Esophagus muscularis mucosa (tissue), 4 donors: Measurements from ENCODE around the gene MAP2K5. TPM values are rescaled to one million over a fixed set of nuclear protein-coding genes. Genes with fewer than 3 reads are reported as not detected.

Experiments
- DNase-seq: peaks from one replicate; pipeline ENCODE4 v3.0.0-alpha.2; 2017; ENCODE audit errors: extremely low spot score
- H3K27ac ChIP-seq, 4 donors: fragments of 200-600 bp; sonication (generic); replicated peaks in 1 of 4; 1 replicate in 3 of 4; 2 replicates in 1 of 4; pipeline ENCODE4 v1.5.1; 2016 to 2019; ENCODE audit warnings: mild to moderate bottlenecking in 1 of 4
- H3K27me3 ChIP-seq, 4 donors: fragments of 200-600 bp; sonication (generic); one replicate each; pipeline versions ENCODE4 v1.5.1 to v1.6.0; 2016 to 2019
- H3K36me3 ChIP-seq, 4 donors: fragments of 200-600 bp; sonication (generic); one replicate each; pipeline ENCODE4 v1.5.1; 2016 to 2019
- H3K4me1 ChIP-seq, 4 donors: fragments of 200-600 bp; sonication (generic); one replicate each; pipeline ENCODE4 v1.5.1; 2016 to 2019
- H3K4me3 ChIP-seq, 4 donors: fragments of 200-600 bp; sonication (generic); 1 replicate in 2 of 4; 2 replicates in 2 of 4; pipeline ENCODE4 v1.5.1; 2016 to 2019; ENCODE audit warnings: mild to moderate bottlenecking in 4 of 4, moderate library complexity in 1 of 4
- H3K9me3 ChIP-seq, 4 donors: fragments of 200-600 bp; sonication (generic); 1 replicate in 3 of 4; 2 replicates in 1 of 4; pipeline ENCODE4 v1.5.1; 2016 to 2019
- EP300 ChIP-seq: sonication (generic); formaldehyde crosslinking; IDR thresholded peaks from one replicate; pipeline ENCODE4 v1.6.1; 2017; ENCODE audit warnings: antibody characterized with exemption
- POLR2A ChIP-seq: fragments of 450-650 bp; IDR thresholded peaks from one replicate; pipeline ENCODE4 v1.6.1; 2017; ENCODE audit warnings: antibody characterized with exemption, moderate library complexity, mild to moderate bottlenecking, low read depth
- POLR2AphosphoS5 ChIP-seq, 2 donors: sonication (generic); formaldehyde crosslinking; IDR thresholded peaks; one replicate each; pipeline ENCODE4 v1.6.1; 2017; ENCODE audit warnings: antibody characterized with exemption in 2 of 2
- WGBS: methylation state at CpG from one replicate; pipeline ENCODE4 v1.1.5; 2018; 5-methylcytosine and 5-hydroxymethylcytosine counted together
- intact Hi-C: fragments of 100-400 bp; cut with DNase I; formaldehyde crosslinking; loops from one replicate; pipeline ENCODE4 v1.15.1; 2023
- total RNA-seq, 4 donors: library from RNA; depleted of rRNA; stranded (reverse); fragments of >200 nt; gene quantifications; one replicate each; pipeline versions ENCODE4 v1.1.0 to v1.2.1, GENCODE V29; 2016
- TF ChIP-seq, protein P1 (sequence below), 3 experiments: fragments of 200-600 bp in 2 of 3; fragments of 450-650 bp in 1 of 3; sonication (generic) in 2 of 3; IDR thresholded peaks; one replicate each; pipeline ENCODE4 v1.5.1; 2017 to 2019; ENCODE audit warnings: antibody characterized with exemption in 3 of 3, mild to moderate bottlenecking in 2 of 3, moderate library complexity in 1 of 3

Gene MAP2K5
- total RNA-seq, 4 donors from 2014 or later = 7.8 to 11.9 (median 10.6) TPM

- intact Hi-C loops = no loop called here
- H3K36me3 ChIP-seq = no peaks in the 10 kb centered on the region
- H3K27me3 ChIP-seq = no peaks in the 10 kb centered on the region
- H3K9me3 ChIP-seq = no peaks in the 10 kb centered on the region
- no peak overlapping the region for H3K4me3 ChIP-seq
- no peak overlapping the region for H3K27ac ChIP-seq
- peaks cover 0 to 8% (median 3%) of the 10 kb centered on the region in 4 donors for H3K4me1 ChIP-seq
- 89% methylated on average over 6 of the region's 6 CpGs for WGBS
- no peak for DNase-seq
- TF ChIP-seq POLR2AphosphoS5 (IDR thresholded peaks at IDR 0.05) = no peak
- no peak for TF ChIP-seq EP300
- TF ChIP-seq, protein P1, sequence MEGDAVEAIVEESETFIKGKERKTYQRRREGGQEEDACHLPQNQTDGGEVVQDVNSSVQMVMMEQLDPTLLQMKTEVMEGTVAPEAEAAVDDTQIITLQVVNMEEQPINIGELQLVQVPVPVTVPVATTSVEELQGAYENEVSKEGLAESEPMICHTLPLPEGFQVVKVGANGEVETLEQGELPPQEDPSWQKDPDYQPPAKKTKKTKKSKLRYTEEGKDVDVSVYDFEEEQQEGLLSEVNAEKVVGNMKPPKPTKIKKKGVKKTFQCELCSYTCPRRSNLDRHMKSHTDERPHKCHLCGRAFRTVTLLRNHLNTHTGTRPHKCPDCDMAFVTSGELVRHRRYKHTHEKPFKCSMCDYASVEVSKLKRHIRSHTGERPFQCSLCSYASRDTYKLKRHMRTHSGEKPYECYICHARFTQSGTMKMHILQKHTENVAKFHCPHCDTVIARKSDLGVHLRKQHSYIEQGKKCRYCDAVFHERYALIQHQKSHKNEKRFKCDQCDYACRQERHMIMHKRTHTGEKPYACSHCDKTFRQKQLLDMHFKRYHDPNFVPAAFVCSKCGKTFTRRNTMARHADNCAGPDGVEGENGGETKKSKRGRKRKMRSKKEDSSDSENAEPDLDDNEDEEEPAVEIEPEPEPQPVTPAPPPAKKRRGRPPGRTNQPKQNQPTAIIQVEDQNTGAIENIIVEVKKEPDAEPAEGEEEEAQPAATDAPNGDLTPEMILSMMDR (IDR thresholded peaks at IDR 0.05) = no peak
- TF ChIP-seq POLR2A = no peak
These were observed 38.4 kb upstream of the MAP2K5 start for GRCh38 chr15:67504056-67504455.

- Histone ChIP-seq H3K4me1 (peaks cover 0 to 8% (median 3%) of the 10 kb centered on the region in 4 donors), H3K27ac (no peak overlapping the region), H3K9me3 (no peaks in the 10 kb centered on the region), H3K36me3 (no peaks in the 10 kb centered on the region), H3K27me3 (no peaks in the 10 kb centered on the region), H3K4me3 (no peak overlapping the region)
- TF ChIP-seq POLR2AphosphoS5 (IDR thresholded peaks at IDR 0.05) (no peak), POLR2A (no peak), EP300 (no peak)
- TF ChIP-seq, protein P1 (IDR thresholded peaks at IDR 0.05) = no peak
- no peak for DNase-seq
- intact Hi-C loops = no loop called here
- 85% methylated on average over 5 of the region's 5 CpGs for WGBS
These were observed 37.7 kb upstream of the MAP2K5 start for GRCh38 chr15:67504796-67505195.

DNA sequence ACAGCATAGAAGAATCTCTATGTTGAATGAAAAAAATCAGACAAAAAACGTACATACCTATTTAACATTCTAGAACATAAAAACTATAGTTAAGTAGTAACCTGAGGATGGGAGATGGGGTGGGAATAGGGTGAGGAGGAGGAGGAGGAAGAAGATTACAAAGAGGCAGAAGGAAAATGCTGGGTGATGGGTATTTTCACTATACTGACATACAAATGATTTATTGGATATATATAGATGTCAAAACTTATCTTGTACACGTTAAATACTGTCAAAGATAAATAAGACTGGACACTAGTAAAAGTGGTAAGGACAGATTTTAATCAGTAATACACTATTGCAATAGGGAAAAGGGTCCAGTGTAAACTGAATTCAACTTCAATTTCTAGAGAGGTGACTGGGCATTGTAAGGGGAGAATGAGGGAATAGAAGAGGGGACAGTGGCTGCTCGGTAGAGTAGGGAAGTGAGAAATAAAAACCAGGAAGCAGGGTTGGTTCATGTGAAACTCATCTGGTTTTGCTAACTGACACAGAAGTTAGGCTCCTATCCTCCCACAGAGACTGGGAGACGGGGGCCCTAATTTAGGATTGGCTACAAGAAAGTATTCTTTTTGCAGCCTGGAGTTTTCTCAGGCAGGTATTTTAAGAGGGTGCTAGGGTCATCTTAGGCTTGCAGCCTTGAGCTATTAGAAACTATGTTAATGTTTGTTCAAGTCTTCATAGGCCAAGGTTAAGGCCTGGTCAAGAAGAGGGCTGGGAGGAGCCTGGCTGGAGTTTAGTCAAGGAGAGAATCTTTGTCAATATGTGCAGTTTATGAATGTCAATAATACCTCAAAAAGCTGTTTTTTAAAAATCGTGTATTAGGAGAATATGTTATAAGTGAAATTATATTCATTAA, 36.6 kb upstream of the MAP2K5 start:
- TF ChIP-seq, protein P1 (IDR thresholded peaks at IDR 0.05) = no peak
- TF ChIP-seq POLR2A (no peak), EP300 (no peak), POLR2AphosphoS5 (IDR thresholded peaks at IDR 0.05) (no peak)

GRCh38 chr15:67506775-67507747, 35.4 kb upstream of the MAP2K5 start:
- TF ChIP-seq, protein P1 (IDR thresholded peaks at IDR 0.05) = no peak
- no peak for TF ChIP-seq POLR2AphosphoS5 (IDR thresholded peaks at IDR 0.05)
- no peak for TF ChIP-seq EP300
- TF ChIP-seq POLR2A = no peak
- intact Hi-C loops = no loop called here
- DNase-seq = no peak
- no peaks in the 10 kb centered on the region for H3K9me3 ChIP-seq
- peaks cover 4 to 9% (median 5%) of the 10 kb centered on the region in 4 donors for H3K36me3 ChIP-seq
- no peaks in the 10 kb centered on the region for H3K27me3 ChIP-seq
- H3K27ac ChIP-seq = no peak overlapping the region
- WGBS = 82% methylated on average over 11 of the region's 11 CpGs
- H3K4me3 ChIP-seq = no peak overlapping the region
- peaks cover 0 to 8% (median 0%) of the 10 kb centered on the region in 4 donors for H3K4me1 ChIP-seq

More for the DNA sequence above, 36.6 kb upstream of the MAP2K5 start:
- DNase-seq = no peak
- H3K4me3 ChIP-seq = no peak overlapping the region
- H3K36me3 ChIP-seq = peaks cover 0 to 4% (median 2%) of the 10 kb centered on the region in 4 donors
- WGBS = 77% methylated on average over 5 of the region's 5 CpGs
- H3K27me3 ChIP-seq = no peaks in the 10 kb centered on the region
- intact Hi-C loops = no loop called here
- H3K4me1 ChIP-seq = peaks cover 0 to 8% (median 3%) of the 10 kb centered on the region in 4 donors
- H3K27ac ChIP-seq = no peak overlapping the region
- no peaks in the 10 kb centered on the region for H3K9me3 ChIP-seq
